HepG2 (cell line): Measurements from ENCODE around the gene B4GALT5. TPM values are rescaled to one million over a fixed set of nuclear protein-coding genes. Genes with fewer than 3 reads are reported as not detected.

Experiments
- MED8 ChIP-seq: sonication (generic); formaldehyde crosslinking; IDR thresholded peaks from 2 replicates; pipeline ENCODE4 v1.8.1; 2023; ENCODE audit warnings: mild to moderate bottlenecking, missing genetic modification reagents; ENCODE audit not compliant: insufficient replicate concordance
- REPIN1 ChIP-seq: sonication (generic); formaldehyde crosslinking; IDR thresholded peaks from 2 replicates; pipeline ENCODE4 v1.8.0; 2022; ENCODE audit warnings: missing genetic modification reagents, low read depth, mild to moderate bottlenecking, borderline replicate concordance
- ZNF12 ChIP-seq: sonication (generic); formaldehyde crosslinking; IDR thresholded peaks from 2 replicates; pipeline ENCODE4 v1.5.0; 2020; ENCODE audit warnings: missing genetic modification reagents
- ZNF18 ChIP-seq: sonication (generic); formaldehyde crosslinking; IDR thresholded peaks from 2 replicates; pipeline ENCODE4 v1.8.0; 2022; ENCODE audit warnings: mild to moderate bottlenecking, missing genetic modification reagents; ENCODE audit not compliant: insufficient replicate concordance
- ZNF253 ChIP-seq: sonication (generic); formaldehyde crosslinking; IDR thresholded peaks from 2 replicates; pipeline ENCODE4 v1.8.0; 2022; ENCODE audit warnings: mild to moderate bottlenecking, missing genetic modification reagents, borderline replicate concordance
- ZNF503 ChIP-seq: sonication (generic); formaldehyde crosslinking; IDR thresholded peaks from 2 replicates; pipeline ENCODE4 v1.4.0; 2020; ENCODE audit warnings: missing genetic modification reagents
- ZNF550 ChIP-seq: sonication (generic); formaldehyde crosslinking; IDR thresholded peaks from 2 replicates; pipeline ENCODE4 v1.4.0; 2020; ENCODE audit warnings: mild to moderate bottlenecking, missing genetic modification reagents, borderline replicate concordance
- ZZZ3 ChIP-seq: sonication (generic); formaldehyde crosslinking; IDR thresholded peaks from 2 replicates; pipeline ENCODE4 v1.4.0; 2020; ENCODE audit warnings: missing genetic modification reagents, mild to moderate bottlenecking, borderline replicate concordance
- polyA plus RNA-seq, 8 experiments: library from polyadenylated mRNA; depleted of rRNA in 3 of 8; stranded (reverse) in 7 of 8; unstranded in 1 of 8; fragments of >200 nt; fragmentation: Illumina TruSeq in 4 of 8; extraction: Trizol in 4 of 8; gene quantifications; 2 replicates each; pipeline versions ENCODE4 v1.2.1 to v1.2.3, GENCODE V29; 2011 to 2016; ENCODE audit warnings: low read depth in 4 of 8, missing spikeins in 1 of 8, mixed read lengths in 1 of 8; ENCODE audit not compliant: insufficient read depth in 1 of 8
- total RNA-seq, 5 experiments: library from RNA; depleted of rRNA; stranded (reverse); fragments of >200 nt; fragmentation: Illumina TruSeq; extraction: Trizol; gene quantifications; 2 replicates each; pipeline ENCODE4 v1.2.3, GENCODE V29; 2016; ENCODE audit warnings: low read depth in 1 of 5
- TF ChIP-seq, protein P1 (sequence below): sonication (generic); formaldehyde crosslinking; IDR thresholded peaks from 2 replicates; pipeline ENCODE4 v1.5.1; 2020; ENCODE audit warnings: mild to moderate bottlenecking, missing genetic modification reagents, moderate library complexity
- TF ChIP-seq, protein P2 (sequence below): sonication (generic); formaldehyde crosslinking; IDR thresholded peaks from 2 replicates; pipeline ENCODE4 v1.5.0; 2020; ENCODE audit warnings: missing genetic modification reagents
- TF ChIP-seq, protein P3 (sequence below): sonication (generic); formaldehyde crosslinking; IDR thresholded peaks from 2 replicates; pipeline ENCODE4 v1.4.0; 2020; ENCODE audit warnings: missing genetic modification reagents; ENCODE audit errors: not compliant biosample characterization
- TF ChIP-seq, protein P4 (sequence below): sonication (generic); formaldehyde crosslinking; IDR thresholded peaks from 2 replicates; pipeline ENCODE4 v1.9.0; 2022; ENCODE audit warnings: low read depth, missing genetic modification reagents
- TF ChIP-seq, protein P5 (sequence below): sonication (generic); formaldehyde crosslinking; IDR thresholded peaks from 2 replicates; pipeline ENCODE4 v1.5.1; 2020; ENCODE audit warnings: mild to moderate bottlenecking, missing genetic modification reagents, borderline replicate concordance

Gene B4GALT5
- total and polyA plus RNA-seq, 2 of the 13 experiments (the other 11 are each of a cell fraction or from before 2014, with no cell fraction given): 27.3 to 30.9 TPM

DNA sequence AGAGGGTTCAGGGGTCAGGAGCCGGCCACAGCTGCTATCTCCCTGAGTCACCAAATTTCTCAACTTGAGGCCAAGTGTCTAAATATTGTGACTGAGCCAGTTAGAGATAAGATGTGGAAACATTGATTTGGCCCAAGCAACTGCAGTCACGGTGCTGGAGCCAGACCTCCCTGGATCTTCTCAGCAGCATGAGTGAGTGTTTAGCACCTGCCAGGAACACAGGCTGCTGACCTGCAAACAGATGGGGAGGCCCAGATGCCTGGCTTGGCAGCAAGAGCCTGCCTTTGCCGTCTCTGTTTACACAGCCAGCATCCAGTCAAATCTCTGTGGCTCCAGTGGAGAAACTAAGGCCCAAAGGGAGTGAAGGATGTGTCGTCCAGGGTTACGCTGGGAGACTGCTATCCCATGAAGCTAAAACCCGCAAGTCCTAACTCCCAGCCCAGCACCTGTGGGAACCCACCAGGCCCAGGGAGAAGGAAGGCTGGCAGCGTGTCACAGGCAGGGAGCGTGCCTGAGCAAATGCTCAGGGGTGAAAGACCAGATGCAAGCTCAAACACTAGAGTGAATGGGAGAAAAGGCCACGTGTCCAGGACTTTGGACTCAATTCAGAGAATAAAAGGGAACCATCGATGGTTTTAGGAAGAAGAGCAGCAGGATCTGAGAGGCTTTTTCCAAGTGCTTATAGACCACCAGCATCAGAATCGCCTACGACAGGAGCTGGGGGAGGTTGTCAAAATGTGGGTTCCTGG is 129.8 kb downstream of the B4GALT5 start (continued):
- TF ChIP-seq, protein P1, sequence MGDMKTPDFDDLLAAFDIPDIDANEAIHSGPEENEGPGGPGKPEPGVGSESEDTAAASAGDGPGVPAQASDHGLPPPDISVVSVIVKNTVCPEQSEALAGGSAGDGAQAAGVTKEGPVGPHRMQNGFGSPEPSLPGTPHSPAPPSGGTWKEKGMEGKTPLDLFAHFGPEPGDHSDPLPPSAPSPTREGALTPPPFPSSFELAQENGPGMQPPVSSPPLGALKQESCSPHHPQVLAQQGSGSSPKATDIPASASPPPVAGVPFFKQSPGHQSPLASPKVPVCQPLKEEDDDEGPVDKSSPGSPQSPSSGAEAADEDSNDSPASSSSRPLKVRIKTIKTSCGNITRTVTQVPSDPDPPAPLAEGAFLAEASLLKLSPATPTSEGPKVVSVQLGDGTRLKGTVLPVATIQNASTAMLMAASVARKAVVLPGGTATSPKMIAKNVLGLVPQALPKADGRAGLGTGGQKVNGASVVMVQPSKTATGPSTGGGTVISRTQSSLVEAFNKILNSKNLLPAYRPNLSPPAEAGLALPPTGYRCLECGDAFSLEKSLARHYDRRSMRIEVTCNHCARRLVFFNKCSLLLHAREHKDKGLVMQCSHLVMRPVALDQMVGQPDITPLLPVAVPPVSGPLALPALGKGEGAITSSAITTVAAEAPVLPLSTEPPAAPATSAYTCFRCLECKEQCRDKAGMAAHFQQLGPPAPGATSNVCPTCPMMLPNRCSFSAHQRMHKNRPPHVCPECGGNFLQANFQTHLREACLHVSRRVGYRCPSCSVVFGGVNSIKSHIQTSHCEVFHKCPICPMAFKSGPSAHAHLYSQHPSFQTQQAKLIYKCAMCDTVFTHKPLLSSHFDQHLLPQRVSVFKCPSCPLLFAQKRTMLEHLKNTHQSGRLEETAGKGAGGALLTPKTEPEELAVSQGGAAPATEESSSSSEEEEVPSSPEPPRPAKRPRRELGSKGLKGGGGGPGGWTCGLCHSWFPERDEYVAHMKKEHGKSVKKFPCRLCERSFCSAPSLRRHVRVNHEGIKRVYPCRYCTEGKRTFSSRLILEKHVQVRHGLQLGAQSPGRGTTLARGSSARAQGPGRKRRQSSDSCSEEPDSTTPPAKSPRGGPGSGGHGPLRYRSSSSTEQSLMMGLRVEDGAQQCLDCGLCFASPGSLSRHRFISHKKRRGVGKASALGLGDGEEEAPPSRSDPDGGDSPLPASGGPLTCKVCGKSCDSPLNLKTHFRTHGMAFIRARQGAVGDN (CRISPR knock-in tag): peak; percentile 99
- TF ChIP-seq, protein P2, sequence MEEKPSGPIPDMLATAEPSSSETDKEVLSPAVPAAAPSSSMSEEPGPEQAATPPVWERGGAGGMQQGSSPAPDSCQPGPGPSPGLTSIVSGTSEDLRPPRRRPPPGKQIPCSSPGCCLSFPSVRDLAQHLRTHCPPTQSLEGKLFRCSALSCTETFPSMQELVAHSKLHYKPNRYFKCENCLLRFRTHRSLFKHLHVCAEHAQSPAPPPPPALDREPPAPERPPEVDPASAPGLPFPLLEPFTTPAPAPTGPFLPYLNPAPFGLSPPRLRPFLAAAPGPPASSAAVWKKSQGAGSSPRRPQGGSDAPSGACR (CRISPR knock-in tag): peak; percentile 88; the same call in 1 of the 2 replicates
- TF ChIP-seq, protein P3, sequence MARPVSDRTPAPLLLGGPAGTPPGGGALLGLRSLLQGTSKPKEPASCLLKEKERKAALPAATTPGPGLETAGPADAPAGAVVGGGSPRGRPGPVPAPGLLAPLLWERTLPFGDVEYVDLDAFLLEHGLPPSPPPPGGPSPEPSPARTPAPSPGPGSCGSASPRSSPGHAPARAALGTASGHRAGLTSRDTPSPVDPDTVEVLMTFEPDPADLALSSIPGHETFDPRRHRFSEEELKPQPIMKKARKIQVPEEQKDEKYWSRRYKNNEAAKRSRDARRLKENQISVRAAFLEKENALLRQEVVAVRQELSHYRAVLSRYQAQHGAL (CRISPR knock-in tag): peak; percentile 81
- TF ChIP-seq MED8 (CRISPR knock-in tag) (no peak), ZNF550 (CRISPR knock-in tag) (0 out of 2 replicates have a peak, but pooled peaks have one; percentile 71), ZNF18 (CRISPR knock-in tag) (no peak), REPIN1 (CRISPR knock-in tag) (peak; percentile 93), ZNF503 (peak; percentile 54; the same call in 1 of the 2 replicates), ZNF12 (CRISPR knock-in tag) (peak; percentile 74; the same call in 1 of the 2 replicates), ZNF253 (CRISPR knock-in tag) (peak; percentile 69; the same call in 1 of the 2 replicates), ZZZ3 (CRISPR knock-in tag) (peak; percentile 30; the same call in 1 of the 2 replicates)
- TF ChIP-seq, protein P4, sequence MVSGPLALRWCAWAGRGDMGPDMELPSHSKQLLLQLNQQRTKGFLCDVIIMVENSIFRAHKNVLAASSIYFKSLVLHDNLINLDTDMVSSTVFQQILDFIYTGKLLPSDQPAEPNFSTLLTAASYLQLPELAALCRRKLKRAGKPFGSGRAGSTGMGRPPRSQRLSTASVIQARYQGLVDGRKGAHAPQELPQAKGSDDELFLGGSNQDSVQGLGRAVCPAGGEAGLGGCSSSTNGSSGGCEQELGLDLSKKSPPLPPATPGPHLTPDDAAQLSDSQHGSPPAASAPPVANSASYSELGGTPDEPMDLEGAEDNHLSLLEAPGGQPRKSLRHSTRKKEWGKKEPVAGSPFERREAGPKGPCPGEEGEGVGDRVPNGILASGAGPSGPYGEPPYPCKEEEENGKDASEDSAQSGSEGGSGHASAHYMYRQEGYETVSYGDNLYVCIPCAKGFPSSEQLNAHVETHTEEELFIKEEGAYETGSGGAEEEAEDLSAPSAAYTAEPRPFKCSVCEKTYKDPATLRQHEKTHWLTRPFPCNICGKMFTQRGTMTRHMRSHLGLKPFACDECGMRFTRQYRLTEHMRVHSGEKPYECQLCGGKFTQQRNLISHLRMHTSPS (CRISPR knock-in tag): peak; percentile 57; the same call in 1 of the 2 replicates
- TF ChIP-seq, protein P5, sequence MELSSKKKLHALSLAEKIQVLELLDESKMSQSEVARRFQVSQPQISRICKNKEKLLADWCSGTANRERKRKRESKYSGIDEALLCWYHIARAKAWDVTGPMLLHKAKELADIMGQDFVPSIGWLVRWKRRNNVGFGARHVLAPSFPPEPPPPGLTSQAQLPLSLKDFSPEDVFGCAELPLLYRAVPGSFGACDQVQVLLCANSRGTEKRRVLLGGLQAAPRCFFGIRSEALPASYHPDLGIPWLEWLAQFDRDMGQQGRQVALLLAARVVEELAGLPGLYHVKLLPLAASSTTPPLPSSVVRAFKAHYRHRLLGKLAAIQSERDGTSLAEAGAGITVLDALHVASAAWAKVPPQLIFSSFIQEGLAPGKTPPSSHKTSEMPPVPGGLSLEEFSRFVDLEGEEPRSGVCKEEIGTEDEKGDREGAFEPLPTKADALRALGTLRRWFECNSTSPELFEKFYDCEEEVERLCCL (CRISPR knock-in tag): 0 out of 2 replicates have a peak, but pooled peaks have one; percentile 54
